HG02763 (cell line): Measurements from ENCODE around the gene STAG3.

Source experiments
- ATAC-seq: cut with Tn5 transposase; IDR thresholded peaks from one replicate; pipeline ENCODE4 v1.9.1; 2021; ENCODE audit warnings: mild to moderate bottlenecking, moderate library complexity; ENCODE audit not compliant: unreplicated experiment

Gene STAG3

DNA sequence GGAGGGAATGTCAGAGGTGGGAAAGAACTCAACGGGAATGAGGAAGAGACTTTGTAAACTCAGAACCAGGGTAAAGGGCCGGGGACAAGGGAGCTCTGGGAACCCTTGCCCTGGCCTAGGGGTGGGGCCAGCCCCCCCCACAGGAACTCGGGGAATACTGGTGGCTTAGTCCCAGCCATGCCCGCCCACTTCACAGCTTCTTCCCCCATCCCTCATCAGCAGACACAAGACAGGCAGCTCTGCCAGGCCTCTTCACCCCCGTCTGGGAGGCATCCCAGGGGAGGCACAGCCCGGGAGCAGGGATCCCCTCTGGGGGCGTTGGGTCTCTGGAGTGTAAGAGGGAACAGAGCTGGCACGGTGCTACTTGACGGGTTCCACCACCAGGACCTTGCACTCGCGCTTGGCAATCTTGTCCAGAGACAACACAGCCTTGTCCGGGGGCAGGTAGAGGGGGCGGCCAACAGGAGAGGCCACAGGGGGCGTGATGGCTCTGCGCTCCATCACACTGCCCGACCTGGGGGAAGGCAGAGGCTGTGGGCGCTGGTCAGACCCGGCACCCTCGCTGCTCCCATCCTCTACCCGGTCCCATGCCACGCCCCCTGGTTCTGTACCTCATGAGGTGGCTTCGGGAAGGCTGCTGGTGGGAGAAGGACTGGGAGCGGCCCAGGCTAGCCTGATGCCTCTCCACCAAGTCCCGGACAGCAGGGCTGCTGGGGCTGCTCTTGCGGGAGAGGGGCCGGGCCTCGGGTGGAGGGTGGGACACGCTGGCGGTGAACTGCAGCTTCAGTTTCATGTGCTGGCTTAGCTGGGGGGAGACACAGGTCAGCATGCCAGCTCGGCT, 22.8 kb upstream of the STAG3 start:
- ATAC-seq, result no peak

DNA sequence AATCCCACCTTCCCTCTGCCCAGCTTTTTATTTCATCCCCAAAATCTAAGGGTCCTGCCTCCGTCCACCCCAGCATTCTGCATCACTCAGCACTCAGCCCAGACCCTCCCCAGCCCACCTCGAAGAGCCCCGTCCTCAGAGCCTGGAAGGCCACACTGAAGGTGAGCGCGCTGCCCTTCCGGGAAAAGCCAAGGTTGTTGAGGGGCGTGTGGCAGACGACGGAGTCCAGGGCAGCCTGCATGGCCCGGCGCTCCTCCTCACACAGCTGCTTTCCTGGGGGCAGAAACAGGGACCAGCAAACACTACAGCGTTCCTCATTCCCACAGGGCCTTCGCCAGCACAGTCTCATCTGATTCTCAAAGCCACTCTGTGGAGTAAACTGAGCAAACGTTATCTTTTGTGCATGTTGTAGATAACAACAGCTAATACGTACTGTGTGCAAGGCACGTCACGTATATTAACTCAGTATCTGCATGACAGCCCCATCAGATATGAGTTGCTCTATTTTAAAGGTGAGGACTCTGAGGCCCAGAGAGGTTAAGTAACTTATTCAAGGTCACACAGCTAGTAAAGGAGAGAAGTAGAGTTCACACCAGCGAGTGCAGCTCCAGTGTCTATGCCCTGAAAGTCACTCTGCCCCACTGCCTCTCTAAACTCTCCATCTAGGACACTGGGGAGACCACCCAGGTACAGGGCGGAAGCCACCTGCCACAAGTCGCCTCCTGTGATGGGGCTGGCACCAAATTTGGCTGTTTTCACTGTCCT, 22.0 kb upstream of the STAG3 start:
- ATAC-seq, result no peak

DNA sequence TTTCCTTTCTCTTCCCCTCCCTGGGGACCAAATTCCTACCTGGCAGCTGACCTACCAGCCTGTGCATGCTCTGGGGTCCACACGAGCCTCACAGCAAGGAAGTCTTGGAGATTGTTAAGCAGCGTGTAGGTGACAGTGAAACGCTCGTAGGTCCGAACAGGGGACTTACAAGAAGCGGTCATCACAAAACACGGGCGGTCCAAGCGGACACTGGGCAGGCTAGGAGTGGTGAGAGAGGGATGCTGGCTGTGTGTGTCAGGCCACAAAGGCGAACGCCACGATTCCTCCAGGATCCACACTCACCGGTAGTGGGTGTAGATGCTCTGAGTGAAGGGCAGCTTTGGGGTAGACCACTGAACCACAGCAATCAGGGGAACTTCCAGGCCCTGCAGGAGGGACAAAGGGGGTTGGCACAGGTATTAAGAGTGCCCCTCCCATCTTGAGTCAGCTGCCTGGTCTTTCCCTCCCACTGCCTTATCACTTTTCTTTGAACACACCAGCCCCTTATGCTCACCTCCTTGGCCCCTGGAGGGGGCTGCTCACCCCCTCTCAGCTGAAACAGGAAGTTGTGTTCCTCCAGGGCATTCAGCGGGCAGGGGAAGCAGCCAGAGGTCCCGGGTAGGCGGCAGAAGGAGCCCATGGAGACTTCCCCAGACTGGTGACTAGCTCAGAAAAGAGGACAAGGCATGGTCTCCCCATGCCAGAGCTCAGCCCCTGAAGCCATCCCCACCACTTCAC, 21.2 kb upstream of the STAG3 start:
- ATAC-seq, result no peak

DNA sequence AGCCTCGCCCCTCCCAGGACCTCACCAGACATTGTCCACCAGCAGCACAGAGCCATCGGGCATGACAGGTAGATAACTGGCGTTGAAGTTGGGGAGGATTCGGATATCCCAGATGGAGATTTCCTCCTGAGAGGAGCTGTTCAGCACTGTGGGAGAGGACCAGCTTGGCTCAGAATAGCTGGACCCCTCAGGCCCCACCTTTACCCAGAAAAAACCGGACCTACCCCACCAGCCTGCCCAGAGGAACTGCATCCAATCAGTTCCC, 20.7 kb upstream of the STAG3 start:
- ATAC-seq, result no peak

DNA sequence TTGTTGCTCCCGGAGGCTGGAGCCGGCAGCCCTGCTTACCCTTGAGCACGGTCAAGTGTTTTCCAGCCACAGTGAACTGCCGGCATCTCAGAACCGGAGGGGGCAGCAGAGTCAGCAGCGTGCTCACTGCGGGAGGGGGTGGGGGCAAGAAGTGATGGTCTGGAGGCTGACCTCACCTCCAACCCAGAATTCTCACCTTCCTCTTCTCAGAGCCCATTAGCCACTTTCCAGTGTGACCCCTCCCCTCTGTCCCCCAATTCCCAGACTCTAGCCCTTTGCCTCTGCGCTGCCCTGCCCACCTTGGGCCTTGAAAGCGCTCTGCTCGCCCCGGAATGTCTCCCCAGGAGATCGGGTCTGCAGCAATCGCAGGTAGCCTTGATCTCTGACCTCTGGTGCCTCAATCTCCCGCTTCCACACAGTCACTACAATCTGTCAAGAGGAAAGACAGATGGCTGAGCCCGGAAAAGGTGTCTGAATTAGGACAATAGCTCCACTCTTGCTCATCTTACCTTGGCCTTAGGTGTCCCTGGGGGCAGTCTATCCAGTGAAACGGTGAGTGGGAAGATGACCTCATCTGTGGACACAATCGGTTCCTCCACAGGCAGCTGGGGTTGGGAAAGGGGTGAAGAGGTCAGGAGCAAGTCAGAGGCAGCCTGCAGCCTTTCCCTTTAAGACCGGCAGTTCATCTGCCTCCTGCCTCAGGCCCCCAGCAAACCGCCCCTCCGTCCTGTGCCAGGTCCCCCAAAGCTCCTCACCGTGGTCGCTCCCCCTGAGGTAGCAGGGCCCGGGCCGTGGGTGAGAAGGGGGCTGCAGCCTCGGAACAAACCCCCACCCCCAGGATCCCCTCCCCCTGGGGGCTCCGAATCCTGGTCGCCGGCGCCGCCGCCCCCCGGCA, 20.1 kb upstream of the STAG3 start:
- no peak for ATAC-seq

DNA sequence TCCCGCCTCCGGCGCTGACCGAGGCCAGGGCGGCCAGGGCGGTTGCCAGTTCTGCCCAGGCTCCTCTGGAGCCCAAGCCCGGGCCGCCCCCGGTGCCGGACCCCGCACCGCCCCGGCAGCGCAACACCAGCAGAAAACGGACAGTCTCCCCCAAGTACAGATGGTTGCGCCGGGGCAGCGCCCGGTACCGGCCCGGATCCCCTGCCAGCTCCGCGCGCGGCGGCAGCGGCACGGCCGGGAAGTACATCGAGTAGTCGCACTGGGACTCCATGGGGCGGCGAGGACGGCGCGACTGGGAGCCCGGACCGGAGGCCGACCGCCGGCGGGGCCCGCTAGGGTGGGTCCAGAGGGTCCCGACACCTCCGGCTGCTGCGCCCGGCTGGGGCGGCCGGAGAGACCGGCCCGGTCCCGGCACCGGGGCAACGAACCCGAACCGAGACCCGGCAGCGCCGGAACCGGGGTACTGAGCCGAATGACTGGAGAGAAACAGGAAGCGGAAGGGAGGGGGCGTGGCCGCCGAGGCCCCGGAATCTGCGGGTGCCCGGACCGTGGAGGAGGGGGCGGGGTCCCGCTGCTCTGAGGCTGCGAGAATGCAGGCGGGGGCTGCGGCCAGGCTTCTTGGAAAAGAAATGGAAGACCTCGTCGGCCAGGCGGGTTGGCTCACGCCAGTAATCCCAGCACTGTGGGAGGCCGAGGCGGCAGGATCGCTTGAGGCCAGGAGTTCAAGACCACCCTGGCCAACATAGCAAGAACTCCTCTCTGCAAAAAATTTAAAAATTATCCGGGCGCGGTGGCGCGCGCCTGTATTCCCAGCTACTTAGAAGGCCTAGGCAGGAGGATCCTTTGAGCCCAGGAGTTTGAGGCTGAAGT, 19.3 kb upstream of the STAG3 start, which contains the start of gene TRAPPC14:
TRAPPC14 (minus strand) TSS at position 495 of the 870 bp plus-strand sequence; CDS start at position 271, 224 bp downstream.
- ATAC-seq, result no peak

DNA sequence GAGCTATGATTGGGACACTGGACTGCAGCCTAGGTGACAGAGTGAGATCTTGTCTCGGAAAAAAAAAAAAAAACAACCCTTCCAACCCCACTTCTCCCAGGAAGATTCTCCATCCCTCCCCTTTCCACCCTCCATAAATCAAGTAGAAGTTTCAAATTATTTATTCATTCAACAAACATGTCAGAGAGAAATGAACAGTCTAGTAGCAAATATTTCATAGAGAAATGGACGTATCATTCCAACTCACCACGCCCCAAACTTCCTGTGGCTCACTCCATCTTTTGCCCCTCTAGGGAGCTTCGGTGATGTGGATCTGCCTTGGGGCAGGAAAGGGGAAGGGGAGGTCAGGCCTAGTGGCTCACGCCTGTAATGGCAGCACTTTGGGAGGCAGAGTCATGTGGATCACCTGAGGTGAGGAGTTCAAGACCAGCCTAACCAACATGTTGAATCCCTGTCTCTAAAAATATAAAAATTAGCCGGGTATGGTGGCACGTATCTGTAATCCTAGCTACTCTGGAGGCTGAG, 18.6 kb upstream of the STAG3 start:
- no peak for ATAC-seq

DNA sequence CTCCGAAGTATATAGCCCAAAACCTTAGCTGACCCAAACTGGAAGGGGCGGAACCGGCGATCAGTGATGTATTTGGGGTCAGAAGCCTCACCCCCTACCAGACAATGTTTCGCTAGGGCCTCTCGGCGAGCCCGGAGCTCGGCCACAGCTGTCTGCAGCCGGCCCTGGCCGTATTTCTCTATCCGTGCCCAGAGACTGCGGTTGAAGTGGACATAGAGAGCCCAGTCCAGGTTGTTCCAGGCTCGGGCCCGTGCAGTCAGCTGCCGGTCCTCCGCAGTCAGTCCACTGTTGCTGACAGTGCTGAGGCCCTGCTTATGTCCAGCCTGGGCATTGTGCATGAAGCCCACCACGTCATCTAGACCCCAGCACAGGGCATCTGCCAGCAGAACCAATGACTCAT, 17.7 kb upstream of the STAG3 start:
- ATAC-seq, result no peak

DNA sequence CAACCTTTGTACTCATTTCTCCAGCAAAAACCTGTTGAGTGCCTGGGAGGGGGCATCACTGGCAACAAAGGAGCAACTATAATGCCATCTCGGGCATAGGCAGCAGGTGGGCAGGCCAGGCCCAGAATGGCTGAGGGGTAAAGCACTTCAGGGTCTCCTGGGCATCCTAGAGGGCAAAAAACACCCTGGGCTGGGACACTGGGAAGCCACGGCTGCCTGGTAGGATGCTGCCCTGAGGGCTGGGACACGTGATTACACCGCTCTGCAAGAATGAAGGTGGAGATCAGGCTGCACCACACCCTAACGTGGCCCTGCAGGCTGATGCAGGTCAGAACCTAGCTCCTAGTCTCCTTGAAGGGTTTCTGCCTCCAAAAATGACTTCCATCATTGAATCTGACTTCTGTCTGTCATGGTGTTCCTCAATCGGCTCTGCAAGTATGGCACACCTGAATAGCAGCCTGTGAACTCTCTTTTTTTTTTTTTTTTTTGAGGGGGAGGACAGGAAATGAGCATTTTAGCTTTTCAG, 14.6 kb upstream of the STAG3 start:
- ATAC-seq, result no peak

DNA sequence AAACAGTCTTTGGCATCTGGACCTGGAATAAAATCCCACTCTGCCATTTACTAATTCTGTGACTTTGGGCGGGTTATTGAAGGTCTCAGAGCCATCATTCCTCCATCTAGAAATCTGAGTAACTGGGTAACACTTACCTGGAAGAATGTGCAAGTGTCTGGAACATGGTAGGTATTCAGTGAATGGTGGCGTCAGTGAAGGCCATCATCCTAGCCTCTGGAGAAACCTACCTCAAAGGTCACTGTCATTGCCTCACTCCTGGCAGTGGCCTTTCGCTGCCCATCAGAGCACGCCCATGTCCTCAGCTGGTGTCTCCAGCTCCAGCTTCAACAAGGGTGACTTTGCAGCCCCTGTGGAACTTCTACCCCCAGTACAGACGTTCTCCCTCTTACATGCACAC, 13.8 kb upstream of the STAG3 start:
- ATAC-seq, result no peak

DNA sequence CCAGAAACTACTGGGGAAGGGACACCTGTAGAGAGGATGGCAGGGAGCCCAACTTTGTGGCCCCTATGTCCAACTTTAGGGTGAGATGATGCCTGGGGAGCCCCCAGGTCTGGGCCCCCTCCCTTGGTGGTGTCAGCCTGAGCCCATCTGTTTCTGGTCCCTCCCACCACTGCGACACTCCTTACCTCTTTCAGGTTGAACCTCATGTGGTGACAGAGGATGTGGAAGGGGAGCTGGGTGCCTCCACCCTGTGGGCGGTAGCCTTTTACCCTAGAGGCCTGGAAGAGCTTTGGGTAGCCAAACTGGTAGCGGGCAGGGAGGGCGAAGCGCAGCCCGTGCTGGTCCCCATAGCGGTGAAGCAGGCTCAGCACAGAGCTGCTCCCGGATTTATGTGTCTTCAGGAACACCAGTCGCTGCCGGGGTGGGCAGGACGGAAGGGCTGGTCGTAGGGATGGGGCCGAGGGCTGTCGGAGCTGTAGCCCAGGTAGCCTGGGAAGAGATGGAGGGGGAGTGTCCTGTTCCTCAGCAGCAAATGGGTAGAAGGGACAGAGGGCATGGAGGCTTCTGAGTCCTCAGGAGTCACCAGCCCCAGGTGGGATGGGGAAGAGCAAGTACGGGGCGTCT, 11.3 kb upstream of the STAG3 start:
- ATAC-seq, result no peak

DNA sequence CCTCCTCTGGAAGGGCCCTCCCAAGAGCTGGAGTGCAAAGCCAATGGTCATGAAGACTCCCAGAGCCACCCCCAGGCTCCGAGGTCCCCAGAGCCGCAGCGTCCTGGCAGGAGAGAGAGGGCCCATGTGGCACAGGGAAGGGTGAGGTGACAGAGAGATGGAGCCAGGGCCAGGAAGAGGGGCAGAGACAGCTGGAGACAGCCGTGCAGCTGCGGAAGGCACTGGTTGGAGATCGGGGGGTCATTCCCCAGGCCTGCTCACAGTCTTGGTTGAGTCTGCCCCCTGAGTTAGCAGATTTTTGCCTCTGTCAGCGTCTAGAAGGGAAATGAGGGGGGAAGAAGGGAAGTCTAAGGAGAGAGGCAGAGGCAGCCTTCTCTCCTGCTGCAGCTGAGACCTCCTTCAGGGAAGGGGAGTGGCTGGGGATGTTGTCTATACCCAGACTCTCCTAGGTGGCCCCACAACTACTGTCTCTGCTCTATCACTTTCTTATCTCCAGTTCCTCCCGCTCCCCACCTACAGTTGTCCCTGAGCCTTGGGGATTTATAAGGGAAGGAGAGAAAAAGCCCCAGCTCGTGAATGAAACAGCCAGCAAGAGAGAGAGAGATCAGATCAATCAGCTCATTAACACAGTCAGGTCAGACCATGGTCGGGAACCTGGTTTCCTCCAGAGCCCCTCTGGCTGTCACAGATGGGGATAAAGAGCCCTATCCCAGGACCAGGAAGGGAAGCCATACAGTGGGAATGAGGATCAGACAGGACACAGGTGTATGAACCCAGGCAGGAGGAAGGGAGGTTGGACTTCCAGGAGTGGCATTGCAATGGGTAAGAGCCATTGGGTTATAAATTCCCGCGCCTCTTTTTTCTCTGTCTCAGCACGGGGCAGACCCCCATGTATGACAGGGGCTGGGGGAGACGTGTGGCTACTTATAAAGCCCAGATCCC, 10.5 kb upstream of the STAG3 start:
- ATAC-seq, result no peak

DNA sequence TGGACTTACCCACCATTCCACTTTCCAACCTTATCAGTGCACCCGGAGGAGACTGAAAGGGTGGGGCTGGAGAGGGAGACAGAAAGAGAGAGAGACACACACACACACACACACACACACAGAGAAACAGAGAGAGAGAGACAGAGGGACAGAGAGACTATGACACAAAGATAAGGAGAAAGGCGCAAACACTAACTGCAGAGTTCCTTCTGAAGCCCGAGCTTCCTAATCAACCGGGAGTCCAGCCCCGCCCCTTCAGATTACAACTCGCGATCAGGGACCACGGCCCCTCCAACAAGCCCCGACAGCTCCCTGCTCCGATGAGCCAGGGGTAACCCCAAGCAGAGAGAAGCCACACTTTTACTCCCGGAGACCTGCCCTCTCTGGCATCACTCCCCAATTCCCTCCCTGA, 9.8 kb upstream of the STAG3 start:
- ATAC-seq, result no peak

DNA sequence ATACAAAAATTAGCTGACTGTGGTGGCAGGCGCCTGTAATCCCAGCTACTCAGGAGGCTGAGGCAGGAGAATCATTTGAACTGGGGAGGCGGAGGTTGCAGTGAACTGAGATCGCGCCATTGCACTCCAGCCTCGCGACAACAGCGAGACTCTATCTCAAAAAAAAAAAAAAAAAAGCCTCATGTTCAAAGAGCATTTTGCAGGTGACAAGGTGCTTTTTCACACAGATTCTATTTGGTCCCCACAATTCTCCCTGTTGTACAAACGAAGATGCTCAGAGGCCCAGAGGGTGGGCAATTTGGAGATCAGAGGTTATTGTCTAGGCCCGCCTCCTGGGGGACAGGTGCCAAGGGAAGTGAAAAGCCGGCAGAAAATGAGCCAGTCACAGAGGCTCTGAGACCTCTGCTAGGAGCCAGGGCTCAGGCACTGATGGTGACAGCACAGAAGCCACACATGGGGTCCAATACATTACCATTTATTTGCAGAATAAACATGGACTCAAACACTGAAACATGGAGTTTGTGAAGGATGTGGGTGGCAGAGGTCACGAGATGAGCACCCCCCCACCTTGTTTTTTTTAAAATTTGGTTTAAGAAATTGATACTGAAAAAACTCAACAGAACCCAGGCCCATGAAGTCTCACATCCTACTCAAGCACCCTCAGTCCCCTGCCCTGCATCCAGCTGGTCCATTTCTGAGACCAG, 8.4 kb upstream of the STAG3 start:
- ATAC-seq, result no peak

DNA sequence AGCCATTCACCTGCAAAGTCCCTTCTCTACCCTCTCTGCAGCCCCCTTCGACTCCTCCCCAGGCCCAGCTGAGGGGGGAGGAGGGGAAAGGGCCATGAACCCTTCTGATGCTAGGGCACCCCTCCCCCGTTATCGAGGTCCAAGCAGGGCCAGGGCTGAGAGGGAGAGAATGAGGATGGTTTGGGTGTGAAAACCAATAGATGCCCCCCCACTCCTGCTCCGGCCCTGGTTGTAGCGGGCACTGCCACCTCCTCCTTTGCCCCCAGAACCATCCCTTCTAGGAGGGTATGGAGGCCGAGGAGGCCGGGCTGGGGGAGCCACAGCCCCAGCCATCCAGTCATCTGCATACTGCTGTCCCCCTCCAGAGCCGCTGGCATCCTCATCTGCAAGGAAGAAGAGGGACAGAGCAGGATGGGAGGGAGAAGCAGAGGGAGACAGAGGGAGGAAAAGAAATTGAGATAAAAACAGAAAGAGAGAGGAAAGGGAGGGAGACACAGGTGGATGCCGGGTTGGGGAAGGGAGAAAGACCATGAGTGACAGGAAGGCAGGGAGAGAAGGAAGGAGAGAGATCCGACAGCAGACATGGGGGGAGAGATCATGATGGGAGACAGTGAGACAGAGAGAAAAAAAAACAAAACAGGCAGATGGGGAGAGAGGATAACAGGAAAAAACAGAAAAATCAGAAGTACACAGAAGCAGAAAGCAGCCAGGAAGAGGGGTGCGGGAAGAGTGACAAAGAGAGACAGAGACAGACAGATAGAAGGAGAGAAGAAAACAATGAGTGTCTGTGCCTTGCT, 7.4 kb upstream of the STAG3 start:
- no peak for ATAC-seq

DNA sequence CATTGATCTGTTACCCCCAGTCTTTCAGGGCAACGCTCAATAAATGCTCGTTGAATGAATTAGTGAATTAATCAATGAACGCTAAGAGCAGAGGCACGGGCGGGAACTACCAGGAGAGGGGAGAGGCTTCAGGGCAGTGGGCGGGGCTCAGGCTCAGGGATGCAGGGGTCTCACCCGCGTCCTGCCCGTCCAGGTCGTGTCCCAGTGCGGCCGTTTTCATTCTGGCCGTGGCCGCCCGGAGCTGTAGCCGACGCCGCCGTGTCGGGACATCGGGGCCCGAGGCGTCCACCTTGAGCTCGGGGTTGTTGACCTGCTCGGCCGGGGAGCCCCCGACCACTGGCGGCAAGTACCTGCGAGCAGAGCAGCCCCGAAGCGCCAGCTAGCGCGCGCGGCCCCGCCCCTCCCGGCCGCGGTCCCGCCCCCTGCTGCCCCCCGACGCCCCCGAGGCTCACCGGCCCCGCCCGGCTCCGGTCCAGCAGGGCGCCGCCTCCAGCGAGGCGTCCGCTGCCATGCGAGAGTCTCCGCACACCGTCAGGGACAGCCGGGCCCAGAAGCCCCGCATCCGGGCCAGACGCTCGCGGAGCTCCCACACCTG, 6.5 kb upstream of the STAG3 start:
- no peak for ATAC-seq
